Activated CD4-positive, alpha-beta T cell treated with anti-CD3 and anti-CD28 coated beads, Interleukin-2, amount 10 ng/mL, durations not matched to agents 7 days and 5 days (primary cell): ENCODE data around the gene COA1. TPM values are rescaled to one million over a fixed set of nuclear protein-coding genes. Genes with fewer than 3 reads are reported as not detected.
A peak's percentile ranks its signal among the peaks of the same experiment; 100 is the strongest.

ENCODE experiments used
- CTCF ChIA-PET: fragments of 350-600 bp; sonication (Branson Sonifier 250); formaldehyde crosslinking; loops from one replicate; lab custom pipeline; 2021; ENCODE audit warnings: antibody characterized with exemption; lab: Charles Lee
- POLR2A ChIA-PET: fragments of 350-600 bp; sonication (Branson Sonifier 250); formaldehyde crosslinking; loops from one replicate; lab custom pipeline; 2021; ENCODE audit warnings: antibody characterized with exemption; lab: Charles Lee
- DNase-seq: peaks from one replicate; pipeline ENCODE4 v3.0.0-alpha.2; 2020
- H3K27ac Mint-ChIP-seq: one replicate; pipeline ENCODE4 v1.8.0; 2021; ENCODE audit warnings: mild to moderate bottlenecking, moderate library complexity, mixed read lengths
- H3K27me3 Mint-ChIP-seq: one replicate; pipeline ENCODE4 v1.8.0; 2021; ENCODE audit warnings: mixed read lengths
- H3K36me3 Mint-ChIP-seq: one replicate; pipeline ENCODE4 v1.8.0; 2021; ENCODE audit warnings: low read depth, mixed read lengths
- H3K4me1 Mint-ChIP-seq: one replicate; pipeline ENCODE4 v1.8.0; 2021; ENCODE audit warnings: mixed read lengths
- H3K4me3 Mint-ChIP-seq: one replicate; pipeline ENCODE4 v1.8.0; 2021; ENCODE audit warnings: mild to moderate bottlenecking, moderate library complexity, mixed read lengths
- H3K9me3 Mint-ChIP-seq: one replicate; pipeline ENCODE4 v1.8.0; 2021; ENCODE audit warnings: mixed read lengths
- total RNA-seq, 2 experiments: library from RNA; stranded (reverse); gene quantifications; one replicate each; pipeline ENCODE4 v1.2.3, GENCODE V29; 2021

Gene COA1
- total RNA-seq, 2 experiments from 2014 or later: 44.8 to 47.1 TPM

DNA sequence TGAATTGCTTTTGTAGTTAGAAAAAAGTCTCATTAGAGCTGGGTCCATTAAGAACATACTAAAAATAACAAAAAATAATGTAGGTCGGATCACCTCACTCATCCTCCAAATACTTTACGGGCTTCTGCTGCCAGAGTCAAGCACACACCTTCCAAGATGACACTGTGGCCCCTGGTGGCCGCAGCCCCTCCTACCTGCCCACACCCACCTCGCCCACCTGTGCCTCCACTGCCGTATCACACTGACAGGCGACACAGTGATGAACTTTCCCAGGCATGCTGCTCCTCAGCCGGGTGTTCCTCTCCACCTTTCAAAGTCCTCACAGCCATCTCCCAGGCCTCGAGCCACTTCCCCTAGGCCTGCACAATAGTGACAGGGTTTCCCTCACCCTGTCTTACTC, 85.5 kb downstream of the COA1 start:
- POLR2A ChIA-PET: interaction anchor here (0.7 kb wide), 1 partner anchor 1764 kb away, joined by 12 read pairs; no protein-coding TSS in a partner anchor
- Mint-ChIP-seq H3K4me3 (no peak overlapping the region), H3K9me3 (no peaks in the 10 kb centered on the region), H3K4me1 (peaks cover 89% of the 10 kb centered on the region), H3K27me3 (no peaks in the 10 kb centered on the region), H3K27ac (peak overlapping the region; percentile 55), H3K36me3 (peaks cover 84% of the 10 kb centered on the region)
- CTCF ChIA-PET: interaction anchor here (1.1 to 2.6 kb wide), 3 partner anchors 26 to 61 kb away, joined by 3 to 16 read pairs (median 3); partner anchors contain the start of gene STK17A
- DNase-seq: no peak

DNA sequence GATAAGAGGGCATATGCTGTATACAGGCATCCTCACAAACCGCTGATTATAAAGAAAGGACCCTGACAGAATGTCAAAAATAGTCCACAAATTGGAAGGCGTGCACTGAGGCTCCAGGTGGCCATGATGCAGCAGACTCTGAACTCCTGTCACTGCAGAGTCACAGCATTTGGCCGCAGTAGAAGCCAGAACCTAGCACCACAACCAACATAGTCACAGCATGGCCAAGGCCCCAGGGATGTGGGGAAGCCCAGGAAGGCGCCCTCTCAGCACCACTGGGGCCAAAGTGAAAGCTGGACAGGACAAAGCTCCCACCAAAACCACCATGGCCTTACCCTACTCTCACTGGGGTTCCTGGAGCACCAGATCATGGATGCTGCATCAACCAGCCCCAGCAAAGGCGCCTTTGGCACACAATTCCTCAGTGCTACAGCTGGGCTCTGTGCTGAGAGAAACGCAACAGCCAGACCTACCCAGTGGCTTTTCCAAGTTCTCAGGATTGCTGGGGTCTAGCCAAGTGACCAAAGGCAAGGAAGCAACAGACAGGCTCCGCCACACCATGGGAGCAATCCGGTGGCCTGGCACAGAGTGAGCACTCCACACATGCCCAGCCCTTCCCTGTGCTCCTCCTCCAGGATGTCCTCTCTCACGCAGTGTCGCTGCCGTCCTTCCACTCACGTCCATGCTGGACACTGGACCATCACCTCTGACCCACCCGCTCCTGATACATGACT, 86.3 kb downstream of the COA1 start:
- Mint-ChIP-seq H3K27me3 (no peaks in the 10 kb centered on the region), H3K27ac (peak overlapping the region; percentile 15), H3K4me3 (no peak overlapping the region), H3K9me3 (no peaks in the 10 kb centered on the region), H3K4me1 (peaks cover 84% of the 10 kb centered on the region), H3K36me3 (peaks cover 88% of the 10 kb centered on the region)
- ChIA-PET CTCF (interaction anchor here (1.3 kb wide), 1 partner anchor 58 kb away, joined by 3 read pairs; no protein-coding TSS in a partner anchor), POLR2A (no interaction called here)
- no peak for DNase-seq

DNA sequence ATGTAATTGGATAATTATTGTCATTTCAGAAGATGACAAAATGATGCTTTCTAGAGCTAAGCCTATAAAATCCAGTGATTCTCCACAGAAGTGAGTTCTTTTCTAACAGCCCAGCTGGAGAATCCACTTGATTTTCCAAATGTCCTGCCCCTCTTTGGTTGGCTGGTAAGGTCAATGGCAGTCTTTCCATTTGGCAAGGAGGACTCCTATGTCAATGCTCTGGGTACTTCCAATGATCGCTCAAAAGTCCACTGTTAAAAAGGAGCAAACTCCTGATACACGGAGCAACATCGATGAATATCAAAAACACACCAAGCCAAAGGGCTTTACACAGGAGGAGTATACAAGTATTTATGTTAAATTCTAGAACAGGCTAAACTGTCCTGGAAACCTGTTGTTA, 88.6 kb downstream of the COA1 start:
- Mint-ChIP-seq H3K4me1 (peaks cover 83% of the 10 kb centered on the region), H3K9me3 (no peaks in the 10 kb centered on the region), H3K36me3 (peaks cover 87% of the 10 kb centered on the region), H3K27ac (no peak overlapping the region), H3K27me3 (no peaks in the 10 kb centered on the region), H3K4me3 (no peak overlapping the region)
- ChIA-PET CTCF (interaction anchor here (0.9 to 3.9 kb wide), 3 partner anchors 9 to 58 kb away, joined by 3 to 16 read pairs (median 6); partner anchors contain the start of gene STK17A), POLR2A (no interaction called here)
- no peak for DNase-seq

DNA sequence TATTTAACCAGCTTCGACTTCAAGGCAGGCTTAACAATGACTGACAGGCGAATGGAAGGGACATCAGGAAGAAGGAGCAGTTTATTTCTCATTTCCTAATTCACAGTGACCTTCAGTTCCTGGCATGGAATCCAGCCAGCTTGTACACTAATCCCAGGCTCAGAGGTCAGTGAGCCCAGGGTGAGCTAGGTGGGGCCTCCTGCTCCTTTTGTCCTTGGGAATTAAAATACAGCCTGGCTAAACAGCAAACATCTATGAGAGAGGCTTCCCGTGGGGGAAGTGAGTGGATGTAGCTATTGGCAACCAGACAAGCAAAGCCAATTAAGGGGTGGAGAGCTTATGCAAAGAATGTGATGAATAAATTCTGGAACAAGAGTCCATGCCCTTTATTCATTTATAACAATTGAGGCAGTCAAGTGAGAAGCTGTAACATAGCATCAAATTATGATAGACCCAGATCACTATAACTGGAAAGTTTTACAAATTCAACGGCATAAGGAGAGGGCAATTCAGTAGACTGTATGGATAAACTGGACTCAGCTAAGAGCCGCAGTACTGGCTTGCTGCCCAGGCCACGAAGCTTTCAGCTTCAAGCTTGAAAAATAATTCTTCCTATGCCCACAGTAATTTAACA, 89.3 kb downstream of the COA1 start:
- no peak for DNase-seq
- Mint-ChIP-seq H3K4me1 (peaks cover 82% of the 10 kb centered on the region), H3K9me3 (no peaks in the 10 kb centered on the region), H3K36me3 (peaks cover 89% of the 10 kb centered on the region), H3K27ac (peak overlapping the region; percentile 39), H3K27me3 (no peaks in the 10 kb centered on the region), H3K4me3 (no peak overlapping the region)
- CTCF ChIA-PET: interaction anchor here (0.9 to 3.9 kb wide), 4 partner anchors 10 to 57 kb away, joined by 3 to 16 read pairs (median 4); partner anchors contain the start of gene STK17A
- POLR2A ChIA-PET: interaction anchor here (0.6 kb wide), 1 partner anchor 57 kb away, joined by 4 read pairs; the partner anchor contains the start of gene STK17A

DNA sequence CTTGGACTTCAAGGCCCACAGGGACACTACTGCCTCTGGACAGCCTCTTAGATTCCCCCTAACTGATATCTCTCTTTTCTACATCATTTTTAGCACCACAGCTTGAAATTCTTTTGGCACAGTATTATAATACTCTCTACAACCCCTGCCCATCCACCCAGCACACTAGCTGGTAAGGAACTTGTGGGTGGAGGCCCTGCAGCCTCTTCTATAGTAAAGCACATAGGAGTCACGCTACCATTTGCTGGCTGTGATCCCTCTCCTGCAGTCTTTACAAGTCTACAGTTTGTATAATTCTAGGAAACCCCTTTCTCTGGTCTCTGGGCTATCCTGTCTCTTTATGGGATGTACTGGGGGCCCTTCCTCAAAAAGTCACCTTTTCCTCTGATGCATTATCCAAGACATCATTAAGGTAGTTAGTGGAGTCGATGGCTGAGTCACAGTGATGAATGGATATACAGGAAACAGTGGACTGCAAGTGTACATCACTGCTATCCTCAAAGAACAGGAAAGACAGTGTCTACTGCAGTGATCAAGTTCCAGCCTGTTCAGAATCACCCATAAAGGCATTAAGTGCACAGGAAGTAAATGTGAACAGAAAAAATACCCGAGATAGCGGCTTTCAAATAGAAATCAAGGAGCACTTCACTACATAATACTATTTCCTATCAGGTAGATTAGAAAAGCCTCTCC, 92.1 kb downstream of the COA1 start:
- no peak for DNase-seq
- H3K4me3 Mint-ChIP-seq: no peak overlapping the region

DNA sequence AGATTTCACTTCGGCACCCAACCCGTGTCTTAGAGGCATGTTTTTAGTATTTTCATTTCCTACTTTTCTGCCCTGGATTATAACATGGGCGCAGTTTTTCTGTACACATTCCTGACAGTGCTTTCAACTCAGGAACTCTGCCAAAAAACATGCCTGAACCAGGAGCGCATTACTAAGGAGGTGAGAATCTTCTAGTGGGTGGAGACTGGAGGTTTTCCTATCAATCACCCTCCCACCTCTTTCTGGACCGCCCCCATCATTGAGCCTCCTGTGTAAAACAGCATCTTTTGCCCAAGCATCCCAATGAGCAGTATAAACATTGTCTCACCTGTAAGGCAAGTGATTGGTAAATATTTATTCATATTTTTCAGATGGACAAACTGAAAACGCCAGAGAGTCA, 93.2 kb downstream of the COA1 start:
- CTCF ChIA-PET: interaction anchor here (1.5 kb wide), 1 partner anchor 54 kb away, joined by 5 read pairs; the partner anchor contains the start of gene STK17A
- peaks cover 3% of the 10 kb centered on the region for H3K9me3 Mint-ChIP-seq
- POLR2A ChIA-PET: no interaction called here
- no peak overlapping the region for H3K4me3 Mint-ChIP-seq
- no peak overlapping the region for H3K27ac Mint-ChIP-seq
- peaks cover 90% of the 10 kb centered on the region for H3K36me3 Mint-ChIP-seq
- peaks cover 84% of the 10 kb centered on the region for H3K4me1 Mint-ChIP-seq
- DNase-seq: no peak
- H3K27me3 Mint-ChIP-seq: no peaks in the 10 kb centered on the region

More for the DNA sequence above, 92.1 kb downstream of the COA1 start:
- Mint-ChIP-seq H3K4me1 (peaks cover 81% of the 10 kb centered on the region), H3K9me3 (peaks cover 3% of the 10 kb centered on the region), H3K36me3 (peaks cover 86% of the 10 kb centered on the region), H3K27ac (peak overlapping the region; percentile 87), H3K27me3 (no peaks in the 10 kb centered on the region)
- POLR2A ChIA-PET: interaction anchor here (0.6 to 1.0 kb wide), 2 partner anchors 17 to 63 kb away, joined by 3 to 6 read pairs; no protein-coding TSS in a partner anchor
- CTCF ChIA-PET: interaction anchor here (0.7 to 3.9 kb wide), 5 partner anchors 8 to 55 kb away, joined by 3 to 16 read pairs (median 4); partner anchors contain the start of gene STK17A

DNA sequence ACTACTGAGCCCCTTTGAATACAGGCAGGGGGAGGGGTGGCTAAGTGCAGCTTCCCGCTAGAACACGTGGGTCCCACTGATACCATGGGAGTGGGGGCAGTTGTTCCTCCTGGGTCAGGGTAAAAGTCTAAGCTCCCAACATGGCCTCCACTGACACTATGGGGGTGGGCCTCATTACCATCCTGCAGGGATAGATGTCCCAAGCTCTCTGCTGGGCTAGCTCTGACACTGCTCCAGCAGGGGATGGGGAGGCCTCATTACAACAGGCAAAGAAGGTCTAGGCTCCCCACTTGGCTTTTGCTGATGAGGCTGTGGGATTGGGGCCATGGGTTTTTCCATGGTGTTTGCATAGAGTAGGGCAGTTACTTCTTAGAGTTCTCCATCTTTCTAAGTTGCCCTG, 94.9 kb downstream of the COA1 start:
- Mint-ChIP-seq H3K4me3 (no peak overlapping the region), H3K36me3 (peaks cover 86% of the 10 kb centered on the region), H3K9me3 (peaks cover 3% of the 10 kb centered on the region), H3K4me1 (peaks cover 82% of the 10 kb centered on the region), H3K27me3 (no peaks in the 10 kb centered on the region), H3K27ac (no peak overlapping the region)
- no peak for DNase-seq
- POLR2A ChIA-PET: no interaction called here
- CTCF ChIA-PET: interaction anchor here (0.6 kb wide), 1 partner anchor 88 kb away, joined by 3 read pairs; no protein-coding TSS in a partner anchor

DNA sequence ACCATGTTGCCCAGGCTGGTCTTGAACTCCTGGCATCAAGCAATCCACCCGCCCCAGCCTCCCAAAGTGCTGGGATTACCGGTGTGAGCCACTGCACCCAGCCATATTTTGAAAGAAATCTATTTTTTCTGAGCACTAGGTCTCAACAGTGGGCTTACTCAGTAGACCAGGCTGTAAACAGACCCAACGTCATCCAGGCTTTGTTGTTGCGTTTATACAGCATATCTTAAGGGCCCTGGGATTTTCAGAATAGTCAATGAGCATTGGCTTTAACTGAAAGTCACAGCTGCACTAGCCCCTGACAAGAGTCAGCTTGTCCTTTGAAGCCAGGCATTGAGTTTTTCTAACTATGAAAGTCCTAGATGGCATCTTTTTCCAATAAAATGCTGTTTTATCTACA, 96.6 kb downstream of the COA1 start:
- Mint-ChIP-seq H3K27me3 (no peaks in the 10 kb centered on the region), H3K36me3 (peaks cover 88% of the 10 kb centered on the region), H3K9me3 (peaks cover 3% of the 10 kb centered on the region), H3K27ac (peak overlapping the region; percentile 71), H3K4me1 (peaks cover 87% of the 10 kb centered on the region), H3K4me3 (no peak overlapping the region)
- DNase-seq: no peak
- ChIA-PET POLR2A (no interaction called here), CTCF (interaction anchor here (0.8 to 1.2 kb wide), 3 partner anchors 50 to 57 kb away, joined by 3 to 8 read pairs (median 3); partner anchors contain the start of gene STK17A)

DNA sequence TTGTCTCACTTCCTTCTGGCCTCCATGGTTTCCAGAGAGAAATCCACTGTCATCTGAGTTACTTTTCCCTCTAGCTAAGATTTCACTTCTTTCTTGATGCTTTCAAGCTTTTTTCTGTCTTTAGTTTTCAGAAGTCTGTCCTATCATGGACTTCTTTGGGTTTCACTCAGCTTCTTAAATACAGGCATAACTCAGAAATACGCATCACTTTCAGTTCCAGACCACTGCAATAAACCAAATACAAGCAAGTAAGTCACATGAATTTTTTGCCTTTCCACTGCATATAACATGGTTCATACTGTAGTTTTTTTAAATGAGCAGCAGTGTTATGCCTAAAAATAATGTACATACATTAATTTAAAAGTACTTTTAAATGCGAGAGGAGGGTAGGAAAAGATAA, 97.8 kb downstream of the COA1 start:
- DNase-seq: no peak
- ChIA-PET CTCF (interaction anchor here (6.7 kb wide), 1 partner anchor 49 kb away, joined by 29 read pairs; the partner anchor contains the start of gene STK17A), POLR2A (no interaction called here)
- Mint-ChIP-seq H3K9me3 (peaks cover 3% of the 10 kb centered on the region), H3K27ac (peak overlapping the region; percentile 79), H3K36me3 (peaks cover 87% of the 10 kb centered on the region), H3K27me3 (no peaks in the 10 kb centered on the region), H3K4me1 (peaks cover 84% of the 10 kb centered on the region), H3K4me3 (no peak overlapping the region)

DNA sequence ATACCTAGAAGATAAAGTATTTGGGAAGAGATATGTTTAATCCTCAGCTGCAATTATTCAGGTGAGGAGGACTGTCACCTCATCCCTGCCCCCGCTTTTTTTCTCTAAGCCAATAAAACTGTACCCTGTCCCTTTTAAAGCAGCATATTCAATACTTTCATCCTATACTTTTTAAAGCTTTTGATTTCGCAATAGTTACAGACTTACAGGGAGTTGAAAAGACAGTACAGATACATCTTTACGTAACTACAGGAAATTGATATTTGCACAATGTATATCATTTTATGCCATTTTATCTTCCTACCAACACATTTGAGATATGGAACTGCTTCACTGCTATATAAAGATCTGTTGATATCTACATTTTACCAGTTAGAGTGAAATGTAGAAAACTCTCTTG, 98.8 kb downstream of the COA1 start:
- H3K9me3 Mint-ChIP-seq: peaks cover 3% of the 10 kb centered on the region
- H3K36me3 Mint-ChIP-seq: peaks cover 87% of the 10 kb centered on the region
- no peak for DNase-seq
- CTCF ChIA-PET: interaction anchor here (1.3 to 6.7 kb wide), 2 partner anchors 18 to 48 kb away, joined by 3 to 29 read pairs; partner anchors contain the start of gene STK17A
- no peak overlapping the region for H3K4me3 Mint-ChIP-seq
- peaks cover 84% of the 10 kb centered on the region for H3K4me1 Mint-ChIP-seq
- H3K27me3 Mint-ChIP-seq: no peaks in the 10 kb centered on the region
- no peak overlapping the region for H3K27ac Mint-ChIP-seq
- POLR2A ChIA-PET: no interaction called here

DNA sequence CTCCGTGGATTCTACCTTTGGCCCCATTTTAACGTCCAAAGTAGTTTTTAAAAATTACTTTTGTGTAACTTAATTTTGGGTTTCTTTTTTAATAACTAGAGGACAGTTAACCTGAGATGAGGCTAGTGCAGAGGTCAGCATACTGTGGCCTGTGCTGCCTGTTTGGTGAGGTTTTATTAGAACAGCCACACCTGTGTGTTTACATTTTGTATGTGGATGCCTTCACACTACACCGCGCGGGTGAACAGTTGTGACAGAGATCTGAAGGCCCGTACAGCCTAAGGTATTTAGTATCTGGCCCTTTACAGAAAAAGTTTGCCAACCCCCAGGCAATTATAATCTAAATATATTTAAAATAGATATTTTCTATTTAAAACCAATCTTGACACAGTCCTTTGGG, 99.5 kb downstream of the COA1 start:
- Mint-ChIP-seq H3K4me1 (peaks cover 86% of the 10 kb centered on the region), H3K27me3 (no peaks in the 10 kb centered on the region), H3K4me3 (no peak overlapping the region), H3K36me3 (peaks cover 88% of the 10 kb centered on the region), H3K27ac (no peak overlapping the region), H3K9me3 (peaks cover 3% of the 10 kb centered on the region)
- POLR2A ChIA-PET: no interaction called here
- CTCF ChIA-PET: interaction anchor here (0.8 to 6.7 kb wide), 3 partner anchors 8 to 47 kb away, joined by 3 to 29 read pairs (median 3); partner anchors contain the start of gene STK17A
- DNase-seq: no peak

DNA sequence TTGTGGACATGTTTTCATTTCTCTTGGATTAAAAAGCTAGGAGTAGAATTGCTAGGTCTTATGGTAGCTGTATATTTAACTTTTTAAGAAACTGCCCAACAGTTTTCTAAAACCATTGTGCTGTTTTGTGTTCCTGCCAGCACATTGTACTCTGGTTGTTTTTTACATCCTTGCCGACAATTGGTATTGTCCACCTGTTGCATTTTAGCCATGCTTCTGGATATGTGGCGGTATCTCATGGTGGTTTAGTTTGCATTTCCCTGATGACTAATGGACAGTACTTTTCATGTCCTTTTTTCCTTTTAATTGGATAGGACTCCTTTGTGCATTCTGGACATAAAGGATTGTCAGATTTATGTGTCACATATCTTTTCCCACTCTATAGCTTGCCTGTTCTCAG, 100.9 kb downstream of the COA1 start:
- H3K4me3 Mint-ChIP-seq: no peak overlapping the region
- H3K36me3 Mint-ChIP-seq: peaks cover 90% of the 10 kb centered on the region
- no peak for DNase-seq
- POLR2A ChIA-PET: no interaction called here
- H3K4me1 Mint-ChIP-seq: peaks cover 88% of the 10 kb centered on the region
- no peak overlapping the region for H3K27ac Mint-ChIP-seq
- CTCF ChIA-PET: interaction anchor here (6.7 kb wide), 1 partner anchor 46 kb away, joined by 29 read pairs; the partner anchor contains the start of gene STK17A
- H3K27me3 Mint-ChIP-seq: no peaks in the 10 kb centered on the region
- H3K9me3 Mint-ChIP-seq: no peaks in the 10 kb centered on the region
